GM23338 (cell line): ENCODE results near the gene ADSS1. TPM values are rescaled to one million over a fixed set of nuclear protein-coding genes. Genes with fewer than 3 reads are reported as not detected.

Experiments
- ATAC-seq: fragments of 200-7000 bp; cut with Tn5 transposase; 3 replicates; pipeline ENCODE4 v1.9.1; 2020
- DNase-seq: peaks from one replicate; pipeline ENCODE4 v3.0.0-alpha.2; 2015; ENCODE audit warnings: low spot score
- H2AFZ ChIP-seq: fragments of 200-600 bp; sonication (generic); 2 replicates; pipeline ENCODE4 v1.8.0; 2016; ENCODE audit warnings: antibody characterized with exemption, mild to moderate bottlenecking, moderate library complexity
- H3F3A ChIP-seq: fragments of 200-600 bp; sonication (generic); replicated peaks from 2 replicates; pipeline ENCODE4 v1.8.0; 2017; ENCODE audit warnings: antibody characterized with exemption, mixed run types, low read depth
- H3K27ac ChIP-seq: fragments of 200-600 bp; sonication (generic); 2 replicates; pipeline ENCODE4 v1.6.1; 2016; ENCODE audit warnings: low read depth
- H3K27me3 ChIP-seq: fragments of 200-600 bp; sonication (generic); 2 replicates; pipeline ENCODE4 v1.8.0; 2016; ENCODE audit warnings: mild to moderate bottlenecking, mixed run types, moderate library complexity; ENCODE audit not compliant: insufficient read depth
- H3K36me3 ChIP-seq: fragments of 200-600 bp; sonication (generic); 2 replicates; pipeline ENCODE4 v1.8.0; 2016; ENCODE audit warnings: mild to moderate bottlenecking; ENCODE audit not compliant: insufficient read depth
- H3K4me1 ChIP-seq: fragments of 200-600 bp; sonication (generic); 2 replicates; pipeline ENCODE4 v1.8.0; 2016; ENCODE audit warnings: mild to moderate bottlenecking, moderate library complexity; ENCODE audit not compliant: insufficient read depth
- H3K4me2 ChIP-seq: fragments of 200-600 bp; sonication (generic); 2 replicates; pipeline ENCODE4 v1.7.1; 2017; ENCODE audit warnings: mixed run types
- H3K4me3 ChIP-seq: fragments of 200-600 bp; sonication (generic); 2 replicates; pipeline ENCODE4 v1.6.1; 2016; ENCODE audit warnings: mixed run types
- H3K79me2 ChIP-seq: fragments of 200-600 bp; sonication (generic); replicated peaks from 2 replicates; pipeline ENCODE4 v1.8.0; 2017; ENCODE audit warnings: mild to moderate bottlenecking; ENCODE audit not compliant: insufficient read depth
- H3K9me2 ChIP-seq: fragments of 200-600 bp; sonication (generic); 2 replicates; pipeline ENCODE4 v1.8.0; 2017; ENCODE audit not compliant: insufficient read depth
- H4K20me1 ChIP-seq: fragments of 200-600 bp; sonication (generic); replicated peaks from 2 replicates; pipeline ENCODE4 v1.8.0; 2017; ENCODE audit warnings: mild to moderate bottlenecking; ENCODE audit not compliant: insufficient read depth
- H3K27ac Mint-ChIP-seq: 2 replicates; pipeline ENCODE4 v1.8.0; 2020; ENCODE audit warnings: inconsistent platforms, mild to moderate bottlenecking, moderate library complexity, mixed read lengths
- H3K27me3 Mint-ChIP-seq: 3 replicates; pipeline ENCODE4 v1.8.0; 2022; ENCODE audit warnings: low read depth, mild to moderate bottlenecking, moderate library complexity, mixed read lengths, inconsistent platforms; ENCODE audit not compliant: insufficient read depth, poor library complexity
- H3K36me3 Mint-ChIP-seq: 3 replicates; pipeline ENCODE4 v1.8.0; 2021; ENCODE audit warnings: low read depth, mild to moderate bottlenecking, inconsistent platforms, moderate library complexity, mixed read lengths
- H3K4me1 Mint-ChIP-seq: 3 replicates; pipeline ENCODE4 v1.8.0; 2020; ENCODE audit warnings: mild to moderate bottlenecking, inconsistent platforms, mixed read lengths
- H3K4me3 Mint-ChIP-seq: 3 replicates; pipeline ENCODE4 v1.8.0; 2021; ENCODE audit warnings: moderate library complexity, mild to moderate bottlenecking, inconsistent platforms, mixed read lengths
- H3K9me3 Mint-ChIP-seq: 3 replicates; pipeline ENCODE4 v1.8.0; 2020; ENCODE audit warnings: moderate library complexity, mild to moderate bottlenecking, inconsistent platforms, mixed read lengths
- CREB1 ChIP-seq: fragments of 250-450 bp; sonication (Bioruptor Pico); IDR thresholded peaks from 2 replicates; pipeline ENCODE4 v1.5.0; 2020; ENCODE audit warnings: low read depth, mild to moderate bottlenecking, moderate library complexity
- EZH2 ChIP-seq: fragments of 200-600 bp; sonication (generic); IDR thresholded peaks from one replicate; pipeline ENCODE4 v1.8.0; 2017; ENCODE audit warnings: antibody characterized with exemption, mild to moderate bottlenecking, low read depth; ENCODE audit not compliant: unreplicated experiment
- EZH2phosphoT487 ChIP-seq: fragments of 200-600 bp; sonication (generic); IDR thresholded peaks from one replicate; pipeline ENCODE4 v1.8.1; 2018; ENCODE audit warnings: antibody characterized with exemption; ENCODE audit not compliant: unreplicated experiment
- JUNB ChIP-seq: IDR thresholded peaks from one replicate; pipeline ENCODE4 v1.6.1; 2016; ENCODE audit warnings: antibody characterized with exemption; ENCODE audit not compliant: unreplicated experiment
- NANOG ChIP-seq: IDR thresholded peaks from 2 replicates; pipeline ENCODE4 v1.6.1; 2016; ENCODE audit warnings: antibody characterized with exemption, borderline replicate concordance
- POLR2AphosphoS5 ChIP-seq: IDR thresholded peaks from 2 replicates; pipeline ENCODE4 v1.6.1; 2016; ENCODE audit warnings: antibody characterized with exemption, low read depth
- STAT1 ChIP-seq: IDR thresholded peaks from one replicate; pipeline ENCODE4 v1.6.1; 2016; ENCODE audit warnings: antibody characterized with exemption; ENCODE audit not compliant: unreplicated experiment
- ZNF114 ChIP-seq: fragments of 250-450 bp; sonication (Bioruptor Pico); IDR thresholded peaks from 2 replicates; pipeline ENCODE4 v1.5.0; 2020; ENCODE audit warnings: mild to moderate bottlenecking, moderate library complexity
- ZNF331 ChIP-seq: fragments of 250-450 bp; sonication (Bioruptor Pico); IDR thresholded peaks from 2 replicates; pipeline ENCODE4 v1.5.0; 2020; ENCODE audit warnings: low read depth, mild to moderate bottlenecking, moderate library complexity
- polyA plus RNA-seq: library from polyadenylated mRNA; unstranded; fragments of >200 nt; fragmentation: Nextera tagmentation; extraction: Ambion mirVana; gene quantifications from 2 replicates; pipeline ENCODE4 v1.2.1, GENCODE V29; 2016
- total RNA-seq: library from RNA; depleted of rRNA; stranded (reverse); fragments of >200 nt; shearing (Covaris generic); gene quantifications from 2 replicates; pipeline ENCODE4 v1.2.3, GENCODE V29; 2014
- TF ChIP-seq, protein P1 (sequence below): fragments of 250-450 bp; sonication (Bioruptor Pico); IDR thresholded peaks from 2 replicates; pipeline ENCODE4 v1.5.0; 2020; ENCODE audit warnings: mild to moderate bottlenecking, moderate library complexity
- TF ChIP-seq, protein P2 (sequence below), 2 experiments: fragments of 200-600 bp in 1 of 2; sonication (generic) in 1 of 2; conservative IDR thresholded peaks; 2 replicates each; pipeline versions ENCODE4 v1.5.1 to v1.6.1; 2016 to 2017; ENCODE audit warnings: antibody characterized with exemption in 2 of 2, low read depth in 2 of 2, mild to moderate bottlenecking in 2 of 2, moderate library complexity in 1 of 2
- TF ChIP-seq, protein P3 (sequence below): IDR thresholded peaks from one replicate; pipeline ENCODE4 v1.6.1; 2018; ENCODE audit warnings: antibody characterized with exemption; ENCODE audit not compliant: unreplicated experiment
- TF ChIP-seq, protein P4 (sequence below): IDR thresholded peaks from 2 replicates; pipeline ENCODE4 v1.6.1; 2016; ENCODE audit warnings: antibody characterized with exemption

ADSS1 gene
- total and polyA plus RNA-seq, 2 experiments from 2014 or later, result 9.5 to 11.6 TPM

DNA sequence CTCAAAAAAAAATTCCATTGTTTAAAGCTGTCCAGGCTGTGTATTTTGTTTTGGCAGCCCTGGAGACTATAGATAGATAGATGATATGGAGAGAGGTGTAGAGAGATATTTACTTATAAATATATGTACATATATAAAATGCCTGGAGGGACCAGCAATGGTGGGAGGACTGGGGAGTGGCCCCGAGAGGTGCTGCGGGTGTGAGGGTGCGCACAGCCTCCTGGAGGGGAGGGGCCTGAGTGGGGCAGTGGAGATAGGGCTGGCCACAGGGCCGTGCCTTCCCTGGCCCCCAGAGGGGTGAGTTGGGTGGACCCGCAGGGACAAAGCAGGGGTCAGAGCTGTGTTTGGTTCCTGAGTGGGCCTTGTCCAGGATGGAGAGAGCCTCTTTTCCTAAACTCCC lies 6.5 kb downstream of the ADSS1 start:
- Histone ChIP-seq H3K27ac (no peak overlapping the region), H3F3A (no peaks in the 10 kb centered on the region; the same call in 1 of the 2 replicates), H2AFZ (no peak overlapping the region), H3K4me1 (no peaks in the 10 kb centered on the region), H3K27me3 (no peaks in the 10 kb centered on the region), H4K20me1 (no peaks in the 10 kb centered on the region), H3K4me2 (no peak overlapping the region), H3K36me3 (no peaks in the 10 kb centered on the region), H3K9me2 (no peaks in the 10 kb centered on the region), H3K79me2 (no peaks in the 10 kb centered on the region), H3K4me3 (no peak overlapping the region)
- Mint-ChIP-seq H3K27me3 (peaks cover 9% of the 10 kb centered on the region), H3K4me3 (no peak overlapping the region), H3K27ac (no peak overlapping the region), H3K36me3 (no peaks in the 10 kb centered on the region; the same call in 2 of the 3 replicates), H3K4me1 (no peaks in the 10 kb centered on the region; the same call in 2 of the 3 replicates), H3K9me3 (peaks cover 4% of the 10 kb centered on the region; the same call in 2 of the 3 replicates)
- ATAC-seq, result no peak
- TF ChIP-seq POLR2AphosphoS5 (no peak), ZNF331 (CRISPR knock-in tag) (no peak), NANOG (no peak), EZH2 (no peak), CREB1 (CRISPR knock-in tag) (no peak), EZH2phosphoT487 (no peak), STAT1 (no peak), ZNF114 (CRISPR knock-in tag) (no peak), JUNB (no peak)
- TF ChIP-seq, protein P1, sequence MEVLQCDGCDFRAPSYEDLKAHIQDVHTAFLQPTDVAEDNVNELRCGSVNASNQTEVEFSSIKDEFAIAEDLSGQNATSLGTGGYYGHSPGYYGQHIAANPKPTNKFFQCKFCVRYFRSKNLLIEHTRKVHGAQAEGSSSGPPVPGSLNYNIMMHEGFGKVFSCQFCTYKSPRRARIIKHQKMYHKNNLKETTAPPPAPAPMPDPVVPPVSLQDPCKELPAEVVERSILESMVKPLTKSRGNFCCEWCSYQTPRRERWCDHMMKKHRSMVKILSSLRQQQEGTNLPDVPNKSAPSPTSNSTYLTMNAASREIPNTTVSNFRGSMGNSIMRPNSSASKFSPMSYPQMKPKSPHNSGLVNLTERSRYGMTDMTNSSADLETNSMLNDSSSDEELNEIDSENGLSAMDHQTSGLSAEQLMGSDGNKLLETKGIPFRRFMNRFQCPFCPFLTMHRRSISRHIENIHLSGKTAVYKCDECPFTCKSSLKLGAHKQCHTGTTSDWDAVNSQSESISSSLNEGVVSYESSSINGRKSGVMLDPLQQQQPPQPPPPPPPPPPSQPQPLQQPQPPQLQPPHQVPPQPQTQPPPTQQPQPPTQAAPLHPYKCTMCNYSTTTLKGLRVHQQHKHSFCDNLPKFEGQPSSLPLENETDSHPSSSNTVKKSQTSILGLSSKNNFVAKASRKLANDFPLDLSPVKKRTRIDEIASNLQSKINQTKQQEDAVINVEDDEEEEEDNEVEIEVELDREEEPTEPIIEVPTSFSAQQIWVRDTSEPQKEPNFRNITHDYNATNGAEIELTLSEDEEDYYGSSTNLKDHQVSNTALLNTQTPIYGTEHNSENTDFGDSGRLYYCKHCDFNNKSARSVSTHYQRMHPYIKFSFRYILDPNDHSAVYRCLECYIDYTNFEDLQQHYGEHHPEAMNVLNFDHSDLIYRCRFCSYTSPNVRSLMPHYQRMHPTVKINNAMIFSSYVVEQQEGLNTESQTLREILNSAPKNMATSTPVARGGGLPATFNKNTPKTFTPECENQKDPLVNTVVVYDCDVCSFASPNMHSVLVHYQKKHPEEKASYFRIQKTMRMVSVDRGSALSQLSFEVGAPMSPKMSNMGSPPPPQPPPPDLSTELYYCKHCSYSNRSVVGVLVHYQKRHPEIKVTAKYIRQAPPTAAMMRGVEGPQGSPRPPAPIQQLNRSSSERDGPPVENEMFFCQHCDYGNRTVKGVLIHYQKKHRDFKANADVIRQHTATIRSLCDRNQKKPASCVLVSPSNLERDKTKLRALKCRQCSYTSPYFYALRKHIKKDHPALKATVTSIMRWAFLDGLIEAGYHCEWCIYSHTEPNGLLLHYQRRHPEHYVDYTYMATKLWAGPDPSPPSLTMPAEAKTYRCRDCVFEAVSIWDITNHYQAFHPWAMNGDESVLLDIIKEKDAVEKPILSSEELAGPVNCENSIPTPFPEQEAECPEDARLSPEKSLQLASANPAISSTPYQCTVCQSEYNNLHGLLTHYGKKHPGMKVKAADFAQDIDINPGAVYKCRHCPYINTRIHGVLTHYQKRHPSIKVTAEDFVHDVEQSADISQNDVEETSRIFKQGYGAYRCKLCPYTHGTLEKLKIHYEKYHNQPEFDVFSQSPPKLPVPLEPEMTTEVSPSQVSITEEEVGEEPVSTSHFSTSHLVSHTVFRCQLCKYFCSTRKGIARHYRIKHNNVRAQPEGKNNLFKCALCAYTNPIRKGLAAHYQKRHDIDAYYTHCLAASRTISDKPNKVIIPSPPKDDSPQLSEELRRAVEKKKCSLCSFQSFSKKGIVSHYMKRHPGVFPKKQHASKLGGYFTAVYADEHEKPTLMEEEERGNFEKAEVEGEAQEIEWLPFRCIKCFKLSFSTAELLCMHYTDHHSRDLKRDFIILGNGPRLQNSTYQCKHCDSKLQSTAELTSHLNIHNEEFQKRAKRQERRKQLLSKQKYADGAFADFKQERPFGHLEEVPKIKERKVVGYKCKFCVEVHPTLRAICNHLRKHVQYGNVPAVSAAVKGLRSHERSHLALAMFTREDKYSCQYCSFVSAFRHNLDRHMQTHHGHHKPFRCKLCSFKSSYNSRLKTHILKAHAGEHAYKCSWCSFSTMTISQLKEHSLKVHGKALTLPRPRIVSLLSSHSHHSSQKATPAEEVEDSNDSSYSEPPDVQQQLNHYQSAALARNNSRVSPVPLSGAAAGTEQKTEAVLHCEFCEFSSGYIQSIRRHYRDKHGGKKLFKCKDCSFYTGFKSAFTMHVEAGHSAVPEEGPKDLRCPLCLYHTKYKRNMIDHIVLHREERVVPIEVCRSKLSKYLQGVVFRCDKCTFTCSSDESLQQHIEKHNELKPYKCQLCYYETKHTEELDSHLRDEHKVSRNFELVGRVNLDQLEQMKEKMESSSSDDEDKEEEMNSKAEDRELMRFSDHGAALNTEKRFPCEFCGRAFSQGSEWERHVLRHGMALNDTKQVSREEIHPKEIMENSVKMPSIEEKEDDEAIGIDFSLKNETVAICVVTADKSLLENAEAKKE (CRISPR knock-in tag), result no peak
- TF ChIP-seq, protein P2, sequence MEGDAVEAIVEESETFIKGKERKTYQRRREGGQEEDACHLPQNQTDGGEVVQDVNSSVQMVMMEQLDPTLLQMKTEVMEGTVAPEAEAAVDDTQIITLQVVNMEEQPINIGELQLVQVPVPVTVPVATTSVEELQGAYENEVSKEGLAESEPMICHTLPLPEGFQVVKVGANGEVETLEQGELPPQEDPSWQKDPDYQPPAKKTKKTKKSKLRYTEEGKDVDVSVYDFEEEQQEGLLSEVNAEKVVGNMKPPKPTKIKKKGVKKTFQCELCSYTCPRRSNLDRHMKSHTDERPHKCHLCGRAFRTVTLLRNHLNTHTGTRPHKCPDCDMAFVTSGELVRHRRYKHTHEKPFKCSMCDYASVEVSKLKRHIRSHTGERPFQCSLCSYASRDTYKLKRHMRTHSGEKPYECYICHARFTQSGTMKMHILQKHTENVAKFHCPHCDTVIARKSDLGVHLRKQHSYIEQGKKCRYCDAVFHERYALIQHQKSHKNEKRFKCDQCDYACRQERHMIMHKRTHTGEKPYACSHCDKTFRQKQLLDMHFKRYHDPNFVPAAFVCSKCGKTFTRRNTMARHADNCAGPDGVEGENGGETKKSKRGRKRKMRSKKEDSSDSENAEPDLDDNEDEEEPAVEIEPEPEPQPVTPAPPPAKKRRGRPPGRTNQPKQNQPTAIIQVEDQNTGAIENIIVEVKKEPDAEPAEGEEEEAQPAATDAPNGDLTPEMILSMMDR (conservative IDR thresholded peaks at IDR 0.05; ENCODE audit: low read depth in 2 of 2), result no peak
- TF ChIP-seq, protein P3, sequence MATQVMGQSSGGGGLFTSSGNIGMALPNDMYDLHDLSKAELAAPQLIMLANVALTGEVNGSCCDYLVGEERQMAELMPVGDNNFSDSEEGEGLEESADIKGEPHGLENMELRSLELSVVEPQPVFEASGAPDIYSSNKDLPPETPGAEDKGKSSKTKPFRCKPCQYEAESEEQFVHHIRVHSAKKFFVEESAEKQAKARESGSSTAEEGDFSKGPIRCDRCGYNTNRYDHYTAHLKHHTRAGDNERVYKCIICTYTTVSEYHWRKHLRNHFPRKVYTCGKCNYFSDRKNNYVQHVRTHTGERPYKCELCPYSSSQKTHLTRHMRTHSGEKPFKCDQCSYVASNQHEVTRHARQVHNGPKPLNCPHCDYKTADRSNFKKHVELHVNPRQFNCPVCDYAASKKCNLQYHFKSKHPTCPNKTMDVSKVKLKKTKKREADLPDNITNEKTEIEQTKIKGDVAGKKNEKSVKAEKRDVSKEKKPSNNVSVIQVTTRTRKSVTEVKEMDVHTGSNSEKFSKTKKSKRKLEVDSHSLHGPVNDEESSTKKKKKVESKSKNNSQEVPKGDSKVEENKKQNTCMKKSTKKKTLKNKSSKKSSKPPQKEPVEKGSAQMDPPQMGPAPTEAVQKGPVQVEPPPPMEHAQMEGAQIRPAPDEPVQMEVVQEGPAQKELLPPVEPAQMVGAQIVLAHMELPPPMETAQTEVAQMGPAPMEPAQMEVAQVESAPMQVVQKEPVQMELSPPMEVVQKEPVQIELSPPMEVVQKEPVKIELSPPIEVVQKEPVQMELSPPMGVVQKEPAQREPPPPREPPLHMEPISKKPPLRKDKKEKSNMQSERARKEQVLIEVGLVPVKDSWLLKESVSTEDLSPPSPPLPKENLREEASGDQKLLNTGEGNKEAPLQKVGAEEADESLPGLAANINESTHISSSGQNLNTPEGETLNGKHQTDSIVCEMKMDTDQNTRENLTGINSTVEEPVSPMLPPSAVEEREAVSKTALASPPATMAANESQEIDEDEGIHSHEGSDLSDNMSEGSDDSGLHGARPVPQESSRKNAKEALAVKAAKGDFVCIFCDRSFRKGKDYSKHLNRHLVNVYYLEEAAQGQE, result no peak
- TF ChIP-seq, protein P4, sequence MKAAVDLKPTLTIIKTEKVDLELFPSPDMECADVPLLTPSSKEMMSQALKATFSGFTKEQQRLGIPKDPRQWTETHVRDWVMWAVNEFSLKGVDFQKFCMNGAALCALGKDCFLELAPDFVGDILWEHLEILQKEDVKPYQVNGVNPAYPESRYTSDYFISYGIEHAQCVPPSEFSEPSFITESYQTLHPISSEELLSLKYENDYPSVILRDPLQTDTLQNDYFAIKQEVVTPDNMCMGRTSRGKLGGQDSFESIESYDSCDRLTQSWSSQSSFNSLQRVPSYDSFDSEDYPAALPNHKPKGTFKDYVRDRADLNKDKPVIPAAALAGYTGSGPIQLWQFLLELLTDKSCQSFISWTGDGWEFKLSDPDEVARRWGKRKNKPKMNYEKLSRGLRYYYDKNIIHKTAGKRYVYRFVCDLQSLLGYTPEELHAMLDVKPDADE, result no peak
- DNase-seq, result no peak
